ENCODE data around the gene COL9A3. TPM values are rescaled to one million over a fixed set of nuclear protein-coding genes. Genes with fewer than 3 reads are reported as not detected.
A peak's percentile ranks its signal among the peaks of the same experiment; 100 is the strongest.

COL9A3 gene
- total RNA-seq, 6 experiments from 2014 or later = 1.5 to 7.6 (median 3.5) TPM

DNA sequence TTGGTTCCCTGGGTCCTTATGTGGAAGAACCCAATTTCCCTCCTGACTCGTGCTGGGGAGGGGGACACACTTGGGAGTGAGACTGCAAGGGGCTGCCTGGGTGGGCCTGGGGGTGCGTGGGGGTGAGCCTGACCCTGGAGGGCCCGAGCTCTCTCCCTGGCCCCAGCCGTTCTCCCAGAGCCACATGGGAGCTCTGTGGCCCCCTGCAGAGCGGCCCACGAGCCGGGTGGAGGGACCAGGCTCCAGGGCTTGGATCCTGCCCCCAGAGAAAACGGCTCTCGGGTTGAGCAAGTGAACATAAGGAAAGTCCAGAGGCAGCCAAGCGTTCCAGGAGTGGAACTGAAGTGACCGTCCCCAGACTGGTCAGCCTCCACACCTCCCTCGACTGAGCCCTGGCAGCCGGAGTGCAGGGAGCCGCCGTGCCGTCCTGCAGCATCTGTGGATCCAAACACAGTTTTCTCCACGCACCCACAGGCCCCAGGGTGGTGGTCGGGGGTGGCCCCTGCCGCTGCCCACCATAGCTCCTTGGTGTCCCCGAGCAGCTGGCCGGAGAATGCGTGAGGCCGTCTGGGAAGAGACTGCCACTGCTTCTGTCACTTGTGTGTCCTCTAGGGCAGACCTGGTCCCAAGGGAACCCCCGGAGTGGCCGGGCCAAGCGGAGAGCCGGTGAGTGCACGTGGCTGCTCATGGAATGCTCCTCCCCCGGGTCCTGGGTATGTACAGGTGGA lies 10.6 kb downstream of the COL9A3 start:
- no peak for DNase-seq
- intact Hi-C loops (cut with DNase I) = loop anchor here in 1 of 2 donors (10.0 kb wide), 1 partner anchor 177 kb away; the partner anchor contains the start of gene BHLHE23
- Histone ChIP-seq H3K27me3 (no peaks in the 10 kb centered on the region), H3K36me3 (no peaks in the 10 kb centered on the region), H3K4me3 (no peak overlapping the region), H3K4me1 (peaks cover 0 to 19% (median 4%) of the 10 kb centered on the region in 4 donors), H3K27ac (no peak overlapping the region), H3K9me3 (no peaks in the 10 kb centered on the region)
- no peak for ATAC-seq
- WGBS (ENCODE audit: insufficient coverage, low coverage, low lambda C conversion rate, missing lambda C conversion rate) = no CpG with 5 or more reads among the region's 29 CpGs
- no peak for TF ChIP-seq POLR2A (IDR thresholded peaks at IDR 0.05)
- TF ChIP-seq, protein P1, sequence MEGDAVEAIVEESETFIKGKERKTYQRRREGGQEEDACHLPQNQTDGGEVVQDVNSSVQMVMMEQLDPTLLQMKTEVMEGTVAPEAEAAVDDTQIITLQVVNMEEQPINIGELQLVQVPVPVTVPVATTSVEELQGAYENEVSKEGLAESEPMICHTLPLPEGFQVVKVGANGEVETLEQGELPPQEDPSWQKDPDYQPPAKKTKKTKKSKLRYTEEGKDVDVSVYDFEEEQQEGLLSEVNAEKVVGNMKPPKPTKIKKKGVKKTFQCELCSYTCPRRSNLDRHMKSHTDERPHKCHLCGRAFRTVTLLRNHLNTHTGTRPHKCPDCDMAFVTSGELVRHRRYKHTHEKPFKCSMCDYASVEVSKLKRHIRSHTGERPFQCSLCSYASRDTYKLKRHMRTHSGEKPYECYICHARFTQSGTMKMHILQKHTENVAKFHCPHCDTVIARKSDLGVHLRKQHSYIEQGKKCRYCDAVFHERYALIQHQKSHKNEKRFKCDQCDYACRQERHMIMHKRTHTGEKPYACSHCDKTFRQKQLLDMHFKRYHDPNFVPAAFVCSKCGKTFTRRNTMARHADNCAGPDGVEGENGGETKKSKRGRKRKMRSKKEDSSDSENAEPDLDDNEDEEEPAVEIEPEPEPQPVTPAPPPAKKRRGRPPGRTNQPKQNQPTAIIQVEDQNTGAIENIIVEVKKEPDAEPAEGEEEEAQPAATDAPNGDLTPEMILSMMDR (IDR thresholded peaks at IDR 0.05) = no peak

DNA sequence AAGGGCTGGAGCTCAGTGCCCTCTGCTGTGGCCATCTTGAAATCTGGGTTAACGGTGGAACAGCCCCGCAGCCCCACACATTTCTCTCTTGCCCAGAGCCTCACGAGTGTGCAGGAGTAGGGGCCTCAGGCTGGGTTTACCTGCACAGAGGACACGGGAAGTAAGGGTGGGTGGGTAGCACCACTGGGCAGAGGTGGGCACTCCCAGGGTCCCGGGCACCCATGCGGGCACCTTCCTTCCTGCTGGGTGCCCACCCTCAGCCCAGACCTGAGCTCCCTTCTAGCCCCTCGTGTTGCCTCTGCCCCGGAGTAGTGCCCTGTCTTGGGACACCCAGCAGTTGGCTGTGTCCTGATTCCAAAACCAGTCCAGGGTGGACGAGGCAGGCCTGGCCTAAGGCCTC lies 11.2 kb downstream of the COL9A3 start:
- H3K4me3 ChIP-seq = no peak overlapping the region
- no peaks in the 10 kb centered on the region for H3K9me3 ChIP-seq
- no peaks in the 10 kb centered on the region for H3K27me3 ChIP-seq
- TF ChIP-seq POLR2A (IDR thresholded peaks at IDR 0.05) = no peak
- TF ChIP-seq, protein P1 (IDR thresholded peaks at IDR 0.05) = no peak
- DNase-seq = no peak
- H3K4me1 ChIP-seq = peaks cover 0 to 25% (median 7%) of the 10 kb centered on the region in 4 donors
- H3K36me3 ChIP-seq = no peaks in the 10 kb centered on the region
- ATAC-seq = no peak
- no peak overlapping the region for H3K27ac ChIP-seq
- WGBS (ENCODE audit: insufficient coverage, low coverage, low lambda C conversion rate, missing lambda C conversion rate) = no CpG with 5 or more reads among the region's 9 CpGs
- intact Hi-C loops (cut with DNase I) = loop anchor here in 1 of 2 donors (10.0 kb wide), 1 partner anchor 177 kb away; the partner anchor contains the start of gene BHLHE23

DNA sequence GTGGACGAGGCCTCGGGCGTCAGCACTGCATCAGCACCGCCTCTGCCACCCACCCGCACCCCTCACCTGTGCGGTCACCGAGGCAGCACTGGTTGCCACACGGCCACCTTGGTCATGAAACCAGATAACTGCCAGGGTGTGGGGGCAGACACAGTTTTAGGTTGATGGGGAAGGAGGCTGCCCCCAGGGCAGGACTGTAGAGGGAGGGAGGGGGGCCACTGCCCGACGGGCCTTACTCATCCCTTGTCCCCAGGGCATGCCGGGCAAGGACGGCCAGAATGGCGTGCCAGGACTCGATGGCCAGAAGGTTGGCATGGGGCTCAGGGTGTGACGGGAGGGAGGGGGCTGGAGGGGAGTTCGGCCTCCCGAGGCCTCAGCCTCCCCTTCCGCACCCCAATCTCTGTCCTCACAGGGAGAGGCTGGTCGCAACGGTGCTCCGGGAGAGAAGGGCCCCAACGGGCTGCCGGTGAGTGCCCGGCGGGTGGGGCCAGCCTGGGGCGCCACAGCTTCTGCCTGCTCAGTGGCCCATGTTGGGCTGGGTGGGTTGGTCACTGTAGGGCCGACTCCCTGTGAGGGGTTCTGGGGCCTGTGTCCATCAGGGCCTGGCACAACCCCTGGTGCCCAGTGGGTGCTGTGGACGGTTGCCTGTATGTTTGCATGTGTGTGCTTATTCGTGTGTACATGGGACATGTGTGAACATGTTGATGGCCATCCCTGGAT lies 11.8 kb downstream of the COL9A3 start:
- Histone ChIP-seq H3K9me3 (no peaks in the 10 kb centered on the region), H3K27ac (no peak overlapping the region), H3K4me1 (peaks cover 0 to 31% (median 7%) of the 10 kb centered on the region in 4 donors), H3K36me3 (no peaks in the 10 kb centered on the region), H3K4me3 (no peak overlapping the region), H3K27me3 (no peaks in the 10 kb centered on the region)
- ATAC-seq (no peak), DNase-seq (peak in 1 of 3 donors; percentile 11)
- WGBS (ENCODE audit: insufficient coverage, low coverage, low lambda C conversion rate, missing lambda C conversion rate) = 80% methylated on average over 1 of the region's 29 CpGs
- intact Hi-C loops (cut with DNase I) = loop anchor here in 1 of 2 donors (10.0 kb wide), 1 partner anchor 176 kb away; the partner anchor contains the start of gene BHLHE23
- TF ChIP-seq, protein P1 (IDR thresholded peaks at IDR 0.05) = no peak
- no peak for TF ChIP-seq POLR2A (IDR thresholded peaks at IDR 0.05)

DNA sequence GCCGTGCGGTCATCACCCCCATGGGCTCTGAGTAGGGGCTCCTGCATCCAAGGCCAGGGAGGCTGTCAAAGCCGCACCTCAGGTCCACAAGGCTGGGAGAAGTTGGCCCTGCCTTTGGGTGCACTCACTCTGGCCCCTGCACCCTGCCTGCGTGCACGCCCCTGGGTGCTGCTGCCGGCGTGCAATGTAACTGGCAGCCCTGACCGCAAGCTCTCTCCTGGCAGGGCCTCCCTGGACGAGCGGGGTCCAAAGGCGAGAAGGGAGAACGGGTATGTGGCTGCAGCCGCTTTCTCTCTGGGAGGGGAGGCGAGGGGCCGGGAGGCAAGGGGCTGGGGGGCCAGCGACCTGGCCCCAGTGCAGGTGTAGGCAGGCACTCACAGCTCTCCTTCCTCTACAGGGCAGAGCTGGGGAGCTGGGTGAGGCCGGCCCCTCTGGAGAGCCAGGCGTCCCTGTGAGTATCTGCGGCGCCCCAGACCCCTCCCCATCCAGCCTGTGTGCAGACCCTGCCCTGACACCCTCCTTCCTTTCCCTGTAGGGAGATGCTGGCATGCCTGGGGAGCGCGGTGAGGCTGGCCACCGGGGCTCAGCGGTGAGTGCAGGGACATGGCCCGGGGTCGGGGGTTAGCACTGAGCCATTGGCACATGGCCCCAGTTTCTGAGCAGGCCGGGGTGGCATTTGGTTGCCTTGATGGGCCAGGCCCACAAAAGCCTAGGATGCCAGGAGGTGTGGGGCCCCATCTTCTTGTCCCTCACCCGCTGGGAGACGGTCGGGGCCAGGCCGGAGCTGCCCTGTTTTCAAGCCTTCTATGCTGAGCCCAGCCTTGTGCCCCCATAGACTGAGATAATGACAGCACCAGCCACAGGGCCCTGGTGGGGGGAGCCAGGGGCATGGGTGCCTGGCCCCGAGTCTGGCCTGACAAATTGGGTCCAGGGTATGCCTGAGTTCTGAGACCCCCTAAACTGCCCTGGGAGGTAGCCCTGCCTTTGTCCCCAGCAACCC lies 12.7 kb downstream of the COL9A3 start:
- DNase-seq (peak in 1 of 3 donors; percentile 16), ATAC-seq (no peak)
- WGBS (ENCODE audit: insufficient coverage, low coverage, low lambda C conversion rate, missing lambda C conversion rate) = no CpG with 5 or more reads among the region's 32 CpGs
- H3K9me3 ChIP-seq = no peaks in the 10 kb centered on the region
- no peak overlapping the region for H3K27ac ChIP-seq
- no peaks in the 10 kb centered on the region for H3K36me3 ChIP-seq
- H3K4me3 ChIP-seq = no peak overlapping the region
- intact Hi-C loops (cut with DNase I) = loop anchor here in 1 of 2 donors (10.0 kb wide), 1 partner anchor 175 kb away; the partner anchor contains the start of gene BHLHE23
- H3K4me1 ChIP-seq = peaks cover 0 to 29% (median 6%) of the 10 kb centered on the region in 4 donors
- no peaks in the 10 kb centered on the region for H3K27me3 ChIP-seq
- TF ChIP-seq POLR2A (IDR thresholded peaks at IDR 0.05) = no peak
- TF ChIP-seq, protein P1 (IDR thresholded peaks at IDR 0.05) = no peak
